ENCODE measurements around the gene PLA2G3. TPM values are rescaled to one million over a fixed set of nuclear protein-coding genes. Genes with fewer than 3 reads are reported as not detected.
A peak's percentile ranks its signal among the peaks of the same experiment; 100 is the strongest.

Gene PLA2G3
- total RNA-seq, 1 donor from 2014 or later = not detected

GRCh38 chr22:31150615-31151014 lies 10.3 kb upstream of the PLA2G3 start:
- no peak for DNase-seq (ENCODE audit: low spot score)
- intact Hi-C loops (cut with DNase I) = no loop called here

- DNase-seq (ENCODE audit: low spot score) = no peak
- intact Hi-C loops (cut with DNase I) = loop anchor here (2.0 to 10.0 kb wide), 5 partner anchors 40 to 514 kb away; partner anchors contain the start of gene SLC35E4
Measured at GRCh38 chr22:31148953-31149627, 8.8 kb upstream of the PLA2G3 start.

- no peak for DNase-seq (ENCODE audit: low spot score)
- intact Hi-C loops (cut with DNase I) = loop anchor here (2.0 to 10.0 kb wide), 5 partner anchors 40 to 514 kb away; partner anchors contain the start of gene SLC35E4
Measured at GRCh38 chr22:31148488-31148887, 8.2 kb upstream of the PLA2G3 start.

DNA sequence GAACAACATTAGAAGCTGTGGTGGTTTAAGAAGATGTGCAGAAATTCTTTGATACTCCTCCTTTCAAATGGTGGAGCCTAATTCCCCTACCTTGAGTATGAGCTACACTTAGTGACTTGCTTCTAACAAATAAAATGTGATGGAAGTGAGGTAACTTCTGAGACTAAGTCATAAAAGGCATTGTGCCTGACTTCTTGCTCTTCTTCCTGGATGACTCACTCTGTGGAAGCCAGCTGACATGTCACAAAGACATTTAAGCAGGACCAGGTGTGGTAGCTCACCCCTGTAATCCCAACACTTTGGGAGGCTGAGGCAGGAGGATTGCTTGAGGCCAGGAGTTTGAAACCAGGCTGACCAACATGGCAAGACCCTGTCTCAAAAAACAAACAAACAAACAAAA lies 3.9 kb upstream of the PLA2G3 start:
- DNase-seq (ENCODE audit: low spot score) = no peak
- intact Hi-C loops (cut with DNase I) = loop anchor here (10.0 kb wide), 1 partner anchor 509 kb away; the partner anchor contains the start of gene SLC35E4

- no peak for DNase-seq (ENCODE audit: low spot score)
- intact Hi-C loops (cut with DNase I) = loop anchor here (10.0 kb wide), 1 partner anchor 509 kb away; the partner anchor contains the start of gene SLC35E4
Measured at GRCh38 chr22:31143537-31143936, 3.2 kb upstream of the PLA2G3 start.

DNA sequence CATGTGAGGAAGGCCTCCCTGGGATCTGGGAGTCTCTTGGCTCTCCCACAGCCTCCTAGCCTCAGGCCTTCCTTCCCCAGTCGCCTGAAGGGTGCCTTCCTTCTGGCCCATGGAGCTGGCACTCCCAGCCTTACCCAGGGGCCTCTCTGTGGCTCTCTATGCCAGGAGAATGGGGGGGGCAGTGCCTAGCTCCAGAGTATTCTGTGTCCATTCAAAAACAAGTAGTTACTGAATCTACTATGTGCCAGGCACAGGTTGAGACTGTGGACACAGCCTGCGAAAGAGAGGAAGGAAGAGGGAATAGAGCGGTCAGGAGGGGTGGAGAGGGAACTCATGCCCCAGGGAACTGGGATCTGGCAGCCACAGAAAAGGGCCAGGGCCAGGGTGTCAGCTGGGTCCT lies 2.7 kb upstream of the PLA2G3 start:
- no peak for DNase-seq (ENCODE audit: low spot score)

GRCh38 chr22:31142285-31142684 lies 2.0 kb upstream of the PLA2G3 start:
- intact Hi-C loops (cut with DNase I) = loop anchor here (10.0 kb wide), 1 partner anchor 507 kb away; the partner anchor contains the start of gene SLC35E4
- peak; percentile 10 for DNase-seq (ENCODE audit: low spot score)

More for the DNA sequence above, 2.7 kb upstream of the PLA2G3 start:
- intact Hi-C loops (cut with DNase I) = loop anchor here (10.0 kb wide), 1 partner anchor 508 kb away; the partner anchor contains the start of gene SLC35E4

DNA sequence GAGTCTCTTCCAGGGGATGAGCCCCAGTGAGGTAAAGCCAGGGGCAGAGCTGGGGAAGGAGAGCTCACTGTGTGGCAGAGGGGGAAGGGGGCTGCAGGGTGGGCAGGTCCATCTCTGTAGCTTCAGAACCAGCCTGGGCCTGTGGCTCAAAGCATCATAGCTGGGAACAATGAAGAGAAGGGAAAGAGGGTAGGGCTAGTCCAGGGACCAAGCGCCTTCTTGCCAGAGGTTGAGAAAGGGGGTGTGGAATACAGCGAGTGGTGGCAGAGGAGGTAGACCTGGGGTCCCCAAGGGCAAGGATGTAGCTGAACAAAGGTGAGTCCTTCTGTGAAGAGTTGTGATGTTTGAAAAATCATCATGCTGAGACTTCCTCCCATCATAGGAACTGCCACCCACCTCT lies 1.2 kb upstream of the PLA2G3 start:
- DNase-seq (ENCODE audit: low spot score) = peak; percentile 50
- intact Hi-C loops (cut with DNase I) = loop anchor here (10.0 kb wide), 1 partner anchor 507 kb away; the partner anchor contains the start of gene SLC35E4

GRCh38 chr22:31140746-31141145 lies 438 bp upstream of the PLA2G3 start:
- DNase-seq (ENCODE audit: low spot score) = peak; percentile 58
- intact Hi-C loops (cut with DNase I) = loop anchor here (10.0 kb wide), 1 partner anchor 506 kb away; the partner anchor contains the start of gene SLC35E4

DNA sequence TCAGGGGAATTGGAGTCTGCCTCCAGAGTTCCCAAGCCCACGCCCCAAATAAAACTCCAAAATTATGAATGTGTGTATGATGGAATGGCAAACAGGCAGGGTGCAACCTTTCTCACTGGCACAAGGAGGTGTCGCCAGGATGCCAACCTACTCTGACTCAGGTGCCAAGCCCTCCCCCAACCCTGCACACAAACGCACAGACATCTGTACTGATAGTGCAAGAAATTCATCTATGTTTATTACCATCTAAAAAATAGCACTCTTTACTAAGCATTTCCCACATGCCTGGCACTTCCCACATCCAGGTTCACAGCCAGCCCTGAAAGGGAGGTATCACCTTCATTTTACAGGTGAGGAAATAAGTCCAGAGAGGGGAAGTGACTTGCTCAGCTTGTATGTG lies 1.2 kb downstream of the PLA2G3 start:
- intact Hi-C loops (cut with DNase I) = no loop called here
- peak; percentile 19 for DNase-seq (ENCODE audit: low spot score)

GRCh38 chr22:31138126-31138525 lies 2.2 kb downstream of the PLA2G3 start:
- intact Hi-C loops (cut with DNase I) = no loop called here
- DNase-seq (ENCODE audit: low spot score) = peak; percentile 50

- intact Hi-C loops (cut with DNase I) = no loop called here
- peak; percentile 43 for DNase-seq (ENCODE audit: low spot score)
Measured at GRCh38 chr22:31137721-31138120, 2.6 kb downstream of the PLA2G3 start.

- intact Hi-C loops (cut with DNase I) = no loop called here
- DNase-seq (ENCODE audit: low spot score) = no peak
Measured at GRCh38 chr22:31136711-31137110, 3.6 kb downstream of the PLA2G3 start.

DNA sequence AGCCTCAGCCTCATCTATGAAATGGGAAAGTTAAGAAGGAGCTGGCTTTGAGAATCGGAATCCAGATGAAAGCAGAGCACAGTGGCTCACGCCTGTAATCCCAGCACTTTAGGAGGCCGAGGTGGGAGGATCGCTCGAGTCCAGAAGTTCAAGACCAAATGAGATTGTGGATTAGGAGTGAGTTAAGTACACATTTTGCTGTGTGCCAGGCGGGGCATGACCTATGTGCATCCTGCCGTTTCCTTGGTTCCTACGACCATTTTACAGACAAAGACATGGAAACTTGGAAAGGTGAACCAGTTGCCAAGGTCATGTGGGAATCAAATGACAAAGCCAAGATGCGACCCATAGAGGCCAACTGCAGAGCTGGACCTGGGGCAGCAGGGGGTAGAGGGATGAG lies 4.2 kb downstream of the PLA2G3 start:
- no peak for DNase-seq (ENCODE audit: low spot score)

GRCh38 chr22:31135706-31136105 lies 4.6 kb downstream of the PLA2G3 start:
- intact Hi-C loops (cut with DNase I) = no loop called here
- no peak for DNase-seq (ENCODE audit: low spot score)

More for the DNA sequence above, 4.2 kb downstream of the PLA2G3 start:
- intact Hi-C loops (cut with DNase I) = no loop called here

DNA sequence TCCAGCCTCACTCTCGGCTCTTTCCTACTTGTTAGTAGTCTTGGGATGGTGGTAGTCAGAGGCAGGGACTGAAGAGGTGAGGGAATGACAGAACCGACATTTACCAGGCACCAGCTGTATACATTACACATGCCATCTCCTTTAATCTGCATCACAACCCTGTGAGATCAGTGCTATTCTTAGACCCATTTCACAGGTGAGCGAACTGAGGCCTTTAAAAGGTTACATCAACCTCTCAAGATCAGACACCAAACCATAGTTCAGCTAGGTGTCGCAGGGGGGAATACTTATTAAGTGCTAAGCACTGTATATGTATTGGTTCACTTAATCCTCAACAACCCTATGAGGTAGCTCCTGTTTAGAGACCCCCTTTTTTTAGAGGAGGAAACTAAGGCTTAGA lies 5.6 kb downstream of the PLA2G3 start:
- intact Hi-C loops (cut with DNase I) = no loop called here
- DNase-seq (ENCODE audit: low spot score) = no peak

- intact Hi-C loops (cut with DNase I) = no loop called here
- DNase-seq (ENCODE audit: low spot score) = no peak
Measured at GRCh38 chr22:31133911-31134310, 6.4 kb downstream of the PLA2G3 start.

- no peak for DNase-seq (ENCODE audit: low spot score)
- intact Hi-C loops (cut with DNase I) = no loop called here
Measured at GRCh38 chr22:31130873-31131272, 9.4 kb downstream of the PLA2G3 start.

- no peak for DNase-seq (ENCODE audit: low spot score)
- intact Hi-C loops (cut with DNase I) = no loop called here
Measured at GRCh38 chr22:31128156-31128555, 12.2 kb downstream of the PLA2G3 start.

- intact Hi-C loops (cut with DNase I) = no loop called here
- no peak for DNase-seq (ENCODE audit: low spot score)
Measured at GRCh38 chr22:31127181-31127772, 13.0 kb downstream of the PLA2G3 start.

- intact Hi-C loops (cut with DNase I) = no loop called here
- no peak for DNase-seq (ENCODE audit: low spot score)
Measured at GRCh38 chr22:31126869-31127175, 13.5 kb downstream of the PLA2G3 start.
